ENCODE measurements around the gene GPX2. TPM values are rescaled to one million over a fixed set of nuclear protein-coding genes. Genes with fewer than 3 reads are reported as not detected.

GPX2 gene
- total and polyA plus RNA-seq, 10 of the 15 experiments (the other 5 are each of a cell fraction or from before 2014, with no cell fraction given): not detected

DNA sequence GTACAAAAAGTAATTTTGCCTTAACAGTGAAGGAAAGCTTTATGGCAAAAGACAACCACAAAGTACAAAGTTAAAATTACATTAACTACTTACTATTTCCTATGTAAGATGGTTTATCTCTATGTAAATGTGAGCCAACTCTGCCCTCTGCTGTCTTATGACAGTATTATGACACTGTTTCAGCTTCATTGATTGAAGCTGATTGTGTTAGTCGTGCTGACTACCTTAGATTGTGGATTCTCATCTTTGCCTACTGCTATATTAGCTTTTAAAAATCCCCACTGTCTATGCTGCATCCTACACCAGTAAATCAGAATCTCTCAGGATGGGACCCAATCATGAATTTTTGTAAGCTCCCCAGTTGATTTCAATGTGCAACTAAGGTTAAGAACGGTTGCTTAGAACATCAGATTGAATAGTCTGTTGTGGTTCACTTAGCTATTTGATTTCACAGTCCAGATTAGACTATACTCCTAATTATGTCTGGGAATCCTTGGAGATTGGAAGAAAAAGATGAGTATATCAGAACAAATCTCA is 50.6 kb downstream of the GPX2 start:
- Histone ChIP-seq H3K79me2 (ENCODE audit: control insufficient read depth, insufficient read depth, low read length) (no peaks in the 10 kb centered on the region), H3K9ac (ENCODE audit: control insufficient read depth, insufficient read depth, low read length) (no peak overlapping the region), H3K27me3 (replicated peaks in 1 of 2; ENCODE audit: control insufficient read depth in 2 of 2, insufficient read depth in 2 of 2, low read length in 1 of 2) (0 out of 4 replicates have a peak, but pooled peaks cover 0 to 4% of the 10 kb centered on the region in 2 experiments), H3K4me3 (no peak overlapping the region), H4K20me1 (ENCODE audit: control insufficient read depth, insufficient read depth) (no peaks in the 10 kb centered on the region), H2AFZ (ENCODE audit: control insufficient read depth, low read depth, low read length) (no peak overlapping the region), H3K36me3 (ENCODE audit: control insufficient read depth in 2 of 2, insufficient read depth in 2 of 2, low read length in 1 of 2) (no peaks in the 10 kb centered on the region), H3K27ac (ENCODE audit: control insufficient read depth, insufficient read depth) (no peak overlapping the region), H3K9me3 (replicated peaks; ENCODE audit: control insufficient read depth, insufficient read depth, low read length) (no peaks in the 10 kb centered on the region), H3K4me1 (ENCODE audit: control insufficient read depth, insufficient read depth, low read length) (no peaks in the 10 kb centered on the region), H3K4me2 (ENCODE audit: control insufficient read depth, insufficient read depth) (no peak overlapping the region)
- intact Hi-C loops (cut with micrococcal nuclease; ENCODE audit: unreplicated experiment) (loop anchor here (1.0 to 5.0 kb wide), 4 partner anchors 69 to 220 kb away; no protein-coding TSS in a partner anchor), in situ Hi-C loops (cut with MboI) (loop anchor here (25.0 kb wide), 1 partner anchor 530 kb away; no protein-coding TSS in a partner anchor)
- FAIRE-seq (peak; percentile 80), DNase-seq (ENCODE audit: low read depth, low spot score) (peak; percentile 36), ATAC-seq (peak; percentile 91)
- ChIA-PET SMC1A (ENCODE audit: uncharacterized antibody, unreplicated experiment) (interaction anchor here (0.7 to 6.5 kb wide), 34 partner anchors 8 to 548 kb away, joined by 3 to 88 read pairs (median 5); partner anchors contain the start of gene FNTB), CTCF (interaction anchor here (0.8 to 5.8 kb wide), 46 partner anchors 9 to 588 kb away, joined by 3 to 111 read pairs (median 8); partner anchors contain the start of genes CHURC1 and SPTB), RAD21 (ENCODE audit: unreplicated experiment) (interaction anchor here (0.6 to 5.6 kb wide), 35 partner anchors 10 to 897 kb away, joined by 3 to 87 read pairs (median 4); partner anchors contain the start of genes CHURC1, FNTB and SPTB), POLR2A (no interaction called here)
- no TSS peak for BruUV-seq (replicated peaks)
- WGBS (ENCODE audit: insufficient coverage, insufficient replicate concordance, low lambda C conversion rate, missing lambda C conversion rate): 26% methylated on average over 2 of the region's 2 CpGs
- no peak for TF ChIP-seq CEBPB (IDR thresholded peaks at IDR 0.05; ENCODE audit: borderline replicate concordance in 1 of 2, low read depth in 2 of 2, low read length in 2 of 2)
- TF ChIP-seq CBX5 (IDR thresholded peaks at IDR 0.05; ENCODE audit: low read depth): no peak
- TF ChIP-seq TCF3 (IDR thresholded peaks at IDR 0.05; ENCODE audit: borderline replicate concordance, insufficient read depth, low read depth, low read length): no peak
- TF ChIP-seq RCOR1 (conservative IDR thresholded peaks at IDR 0.05; ENCODE audit: low read depth, low read length): no peak
- TF ChIP-seq RUNX3 (IDR thresholded peaks at IDR 0.05; ENCODE audit: low read length): 0 out of 2 replicates have a peak, but pooled peaks have one; percentile 15
- no peak for TF ChIP-seq SUZ12 (IDR thresholded peaks at IDR 0.05; ENCODE audit: unreplicated experiment)
- TF ChIP-seq, protein P1, sequence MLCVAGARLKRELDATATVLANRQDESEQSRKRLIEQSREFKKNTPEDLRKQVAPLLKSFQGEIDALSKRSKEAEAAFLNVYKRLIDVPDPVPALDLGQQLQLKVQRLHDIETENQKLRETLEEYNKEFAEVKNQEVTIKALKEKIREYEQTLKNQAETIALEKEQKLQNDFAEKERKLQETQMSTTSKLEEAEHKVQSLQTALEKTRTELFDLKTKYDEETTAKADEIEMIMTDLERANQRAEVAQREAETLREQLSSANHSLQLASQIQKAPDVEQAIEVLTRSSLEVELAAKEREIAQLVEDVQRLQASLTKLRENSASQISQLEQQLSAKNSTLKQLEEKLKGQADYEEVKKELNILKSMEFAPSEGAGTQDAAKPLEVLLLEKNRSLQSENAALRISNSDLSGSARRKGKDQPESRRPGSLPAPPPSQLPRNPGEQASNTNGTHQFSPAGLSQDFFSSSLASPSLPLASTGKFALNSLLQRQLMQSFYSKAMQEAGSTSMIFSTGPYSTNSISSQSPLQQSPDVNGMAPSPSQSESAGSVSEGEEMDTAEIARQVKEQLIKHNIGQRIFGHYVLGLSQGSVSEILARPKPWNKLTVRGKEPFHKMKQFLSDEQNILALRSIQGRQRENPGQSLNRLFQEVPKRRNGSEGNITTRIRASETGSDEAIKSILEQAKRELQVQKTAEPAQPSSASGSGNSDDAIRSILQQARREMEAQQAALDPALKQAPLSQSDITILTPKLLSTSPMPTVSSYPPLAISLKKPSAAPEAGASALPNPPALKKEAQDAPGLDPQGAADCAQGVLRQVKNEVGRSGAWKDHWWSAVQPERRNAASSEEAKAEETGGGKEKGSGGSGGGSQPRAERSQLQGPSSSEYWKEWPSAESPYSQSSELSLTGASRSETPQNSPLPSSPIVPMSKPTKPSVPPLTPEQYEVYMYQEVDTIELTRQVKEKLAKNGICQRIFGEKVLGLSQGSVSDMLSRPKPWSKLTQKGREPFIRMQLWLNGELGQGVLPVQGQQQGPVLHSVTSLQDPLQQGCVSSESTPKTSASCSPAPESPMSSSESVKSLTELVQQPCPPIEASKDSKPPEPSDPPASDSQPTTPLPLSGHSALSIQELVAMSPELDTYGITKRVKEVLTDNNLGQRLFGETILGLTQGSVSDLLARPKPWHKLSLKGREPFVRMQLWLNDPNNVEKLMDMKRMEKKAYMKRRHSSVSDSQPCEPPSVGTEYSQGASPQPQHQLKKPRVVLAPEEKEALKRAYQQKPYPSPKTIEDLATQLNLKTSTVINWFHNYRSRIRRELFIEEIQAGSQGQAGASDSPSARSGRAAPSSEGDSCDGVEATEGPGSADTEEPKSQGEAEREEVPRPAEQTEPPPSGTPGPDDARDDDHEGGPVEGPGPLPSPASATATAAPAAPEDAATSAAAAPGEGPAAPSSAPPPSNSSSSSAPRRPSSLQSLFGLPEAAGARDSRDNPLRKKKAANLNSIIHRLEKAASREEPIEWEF (IDR thresholded peaks at IDR 0.05; ENCODE audit: insufficient replicate concordance, low read depth, low read length): no peak
- no peak for TF ChIP-seq EED (IDR thresholded peaks at IDR 0.05; ENCODE audit: low read depth)
- no peak for TF ChIP-seq TAF1 (IDR thresholded peaks at IDR 0.05; ENCODE audit: borderline replicate concordance, low read depth, low read length)
- TF ChIP-seq FOXM1 (IDR thresholded peaks at IDR 0.05; ENCODE audit: low read depth, low read length): no peak
- TF ChIP-seq BMI1 (IDR thresholded peaks at IDR 0.05; ENCODE audit: borderline replicate concordance): no peak
- TF ChIP-seq NR2C1 (IDR thresholded peaks at IDR 0.05): no peak
- TF ChIP-seq, protein P2, sequence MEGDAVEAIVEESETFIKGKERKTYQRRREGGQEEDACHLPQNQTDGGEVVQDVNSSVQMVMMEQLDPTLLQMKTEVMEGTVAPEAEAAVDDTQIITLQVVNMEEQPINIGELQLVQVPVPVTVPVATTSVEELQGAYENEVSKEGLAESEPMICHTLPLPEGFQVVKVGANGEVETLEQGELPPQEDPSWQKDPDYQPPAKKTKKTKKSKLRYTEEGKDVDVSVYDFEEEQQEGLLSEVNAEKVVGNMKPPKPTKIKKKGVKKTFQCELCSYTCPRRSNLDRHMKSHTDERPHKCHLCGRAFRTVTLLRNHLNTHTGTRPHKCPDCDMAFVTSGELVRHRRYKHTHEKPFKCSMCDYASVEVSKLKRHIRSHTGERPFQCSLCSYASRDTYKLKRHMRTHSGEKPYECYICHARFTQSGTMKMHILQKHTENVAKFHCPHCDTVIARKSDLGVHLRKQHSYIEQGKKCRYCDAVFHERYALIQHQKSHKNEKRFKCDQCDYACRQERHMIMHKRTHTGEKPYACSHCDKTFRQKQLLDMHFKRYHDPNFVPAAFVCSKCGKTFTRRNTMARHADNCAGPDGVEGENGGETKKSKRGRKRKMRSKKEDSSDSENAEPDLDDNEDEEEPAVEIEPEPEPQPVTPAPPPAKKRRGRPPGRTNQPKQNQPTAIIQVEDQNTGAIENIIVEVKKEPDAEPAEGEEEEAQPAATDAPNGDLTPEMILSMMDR (IDR thresholded peaks at IDR 0.05 in 2 of 3, conservative IDR thresholded peaks at IDR 0.05 in 1 of 3; ENCODE audit: control insufficient read depth in 2 of 3, extremely low read depth in 1 of 3, insufficient read depth in 1 of 3, low read depth in 3 of 3, low read length in 3 of 3): peak; percentile 42 to 77 (median 62); a peak in 5 of 6 replicates
- no peak for TF ChIP-seq CBFB (IDR thresholded peaks at IDR 0.05; ENCODE audit: low read depth)
- TF ChIP-seq SP1 (IDR thresholded peaks at IDR 0.05; ENCODE audit: low read depth, low read length): no peak
- TF ChIP-seq SMC3 (IDR thresholded peaks at IDR 0.05; ENCODE audit: borderline replicate concordance, low read length): peak; percentile 84; the same call in 1 of the 2 replicates
- no peak for TF ChIP-seq ZNF384 (IDR thresholded peaks at IDR 0.05; ENCODE audit: borderline replicate concordance, low read depth, low read length)

All from GM12878 (cell line).